Chondrocyte (in vitro differentiated cells): ENCODE results near the gene CEP128. TPM values are rescaled to one million over a fixed set of nuclear protein-coding genes. Genes with fewer than 3 reads are reported as not detected.

ENCODE experiments used
- DNase-seq: peaks from one replicate; pipeline ENCODE4 v3.0.0; 2021; ENCODE audit warnings: mixed read lengths, low spot score
- H3K27ac Mint-ChIP-seq: one replicate; pipeline ENCODE4 v1.8.0; 2021; ENCODE audit warnings: mild to moderate bottlenecking, moderate library complexity, mixed read lengths; ENCODE audit not compliant: unreplicated experiment
- H3K27me3 Mint-ChIP-seq: 2 replicates; pipeline ENCODE4 v1.8.0; 2021; ENCODE audit warnings: low read depth, mixed read lengths
- H3K36me3 Mint-ChIP-seq: 2 replicates; pipeline ENCODE4 v1.8.0; 2021; ENCODE audit warnings: low read depth, mixed read lengths
- H3K4me1 Mint-ChIP-seq: 2 replicates; pipeline ENCODE4 v1.8.0; 2021; ENCODE audit warnings: low read depth, mild to moderate bottlenecking, mixed read lengths
- H3K4me3 Mint-ChIP-seq: one replicate; pipeline ENCODE4 v1.8.0; 2021; ENCODE audit warnings: mild to moderate bottlenecking, moderate library complexity, mixed read lengths; ENCODE audit not compliant: unreplicated experiment
- H3K9me3 Mint-ChIP-seq: 2 replicates; pipeline ENCODE4 v1.8.0; 2021; ENCODE audit warnings: low read depth, mixed read lengths
- CTCF ChIP-seq: fragments of 200-600 bp; sonication (generic); IDR thresholded peaks from 2 replicates; pipeline ENCODE4 v1.5.0; 2021; ENCODE audit warnings: antibody characterized with exemption, mild to moderate bottlenecking, moderate library complexity
- total RNA-seq: library from RNA; stranded (reverse); gene quantifications from 3 replicates; pipeline ENCODE4 v1.2.1, GENCODE V29; 2021

Gene CEP128
- total RNA-seq, 1 donor from 2014 or later, result 3.5 TPM

- no peak overlapping the region for H3K4me3 Mint-ChIP-seq
- DNase-seq, result no peak
- H3K36me3 Mint-ChIP-seq, result peaks cover 3% of the 10 kb centered on the region
- TF ChIP-seq CTCF, result no peak
- H3K27me3 Mint-ChIP-seq, result no peaks in the 10 kb centered on the region
- H3K4me1 Mint-ChIP-seq, result no peaks in the 10 kb centered on the region
- no peak overlapping the region for H3K27ac Mint-ChIP-seq
- peaks cover 14% of the 10 kb centered on the region for H3K9me3 Mint-ChIP-seq
Observed at GRCh38 chr14:80538633-80539375, 402.7 kb downstream of the CEP128 start.

DNA sequence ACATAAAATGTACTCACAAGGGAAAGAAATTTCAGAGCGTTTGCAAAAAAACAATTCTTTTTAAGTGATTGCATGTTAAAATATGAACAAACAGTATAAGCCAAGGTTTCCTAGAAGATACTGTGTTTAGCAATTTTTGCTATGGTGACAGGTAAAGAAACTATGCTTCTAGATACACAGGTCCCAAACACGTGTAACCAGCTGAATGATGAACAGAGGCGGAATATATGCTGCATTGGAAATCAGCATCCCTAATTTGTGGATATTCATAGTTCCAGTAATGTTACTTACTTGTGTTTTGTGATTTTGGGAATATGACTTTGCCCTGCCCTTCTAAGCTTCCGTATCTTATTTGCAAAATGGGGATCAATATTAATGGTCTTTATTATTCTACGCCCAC, 403.9 kb downstream of the CEP128 start:
- Mint-ChIP-seq H3K4me1 (no peaks in the 10 kb centered on the region), H3K9me3 (peaks cover 14% of the 10 kb centered on the region), H3K27me3 (no peaks in the 10 kb centered on the region), H3K36me3 (peaks cover 3% of the 10 kb centered on the region), H3K27ac (no peak overlapping the region), H3K4me3 (no peak overlapping the region)
- TF ChIP-seq CTCF, result no peak
- DNase-seq, result no peak

- no peak overlapping the region for H3K27ac Mint-ChIP-seq
- no peak for TF ChIP-seq CTCF
- H3K9me3 Mint-ChIP-seq, result peaks cover 14% of the 10 kb centered on the region
- no peaks in the 10 kb centered on the region for H3K27me3 Mint-ChIP-seq
- H3K4me3 Mint-ChIP-seq, result no peak overlapping the region
- no peak for DNase-seq
- H3K36me3 Mint-ChIP-seq, result peaks cover 3% of the 10 kb centered on the region
- H3K4me1 Mint-ChIP-seq, result no peaks in the 10 kb centered on the region
Observed at GRCh38 chr14:80536456-80536855, 405.1 kb downstream of the CEP128 start.

- H3K9me3 Mint-ChIP-seq, result peaks cover 13% of the 10 kb centered on the region
- no peak for DNase-seq
- H3K27me3 Mint-ChIP-seq, result no peaks in the 10 kb centered on the region
- H3K4me1 Mint-ChIP-seq, result no peaks in the 10 kb centered on the region
- no peak for TF ChIP-seq CTCF
- peaks cover 3% of the 10 kb centered on the region for H3K36me3 Mint-ChIP-seq
- H3K4me3 Mint-ChIP-seq, result no peak overlapping the region
- no peak overlapping the region for H3K27ac Mint-ChIP-seq
Observed at GRCh38 chr14:80535171-80535570, 406.4 kb downstream of the CEP128 start.

- H3K27ac Mint-ChIP-seq, result no peak overlapping the region
- no peak for TF ChIP-seq CTCF
- no peaks in the 10 kb centered on the region for H3K27me3 Mint-ChIP-seq
- H3K4me3 Mint-ChIP-seq, result no peak overlapping the region
- no peaks in the 10 kb centered on the region for H3K9me3 Mint-ChIP-seq
- H3K36me3 Mint-ChIP-seq, result no peaks in the 10 kb centered on the region
- H3K4me1 Mint-ChIP-seq, result peaks cover 9% of the 10 kb centered on the region
- no peak for DNase-seq
Observed at GRCh38 chr14:80523518-80524117, 417.9 kb downstream of the CEP128 start.
